DMS153 treated with DMSO at 0.1 percent for 48 hours (cell line): ENCODE data around the gene PITPNC1.
A peak's percentile ranks its signal among the peaks of the same experiment; 100 is the strongest.
"Not testable (repeated sequence)": the region's sequence is repeated elsewhere in the genome, so short reads cannot be mapped to it uniquely, and the experiment has no call there.

Experiments
- DNase-seq: peaks from one replicate; lab custom pipeline; 2025; ENCODE audit not compliant: unreplicated experiment; lab: John Stamatoyannopoulos, UW

Gene PITPNC1

DNA sequence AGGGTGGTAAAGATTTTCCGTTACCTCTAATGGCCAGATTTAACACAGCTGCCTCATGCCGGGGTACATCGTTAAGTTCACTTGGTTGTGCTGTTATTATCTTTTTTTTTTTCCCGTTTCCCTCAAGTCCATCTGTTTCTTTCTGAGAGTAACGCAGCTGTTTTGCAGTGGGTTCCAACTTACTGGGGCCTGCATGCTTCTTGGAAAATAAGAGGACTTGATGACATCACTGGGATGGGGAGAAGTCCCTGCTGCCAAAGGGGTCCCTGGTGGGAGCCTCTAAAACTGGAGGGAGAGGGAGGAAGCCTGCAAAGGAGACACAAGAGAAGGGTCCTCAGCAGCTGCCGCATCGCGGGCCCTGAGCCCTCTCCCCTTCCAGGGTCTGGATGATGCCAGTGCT, 262.9 kb downstream of the PITPNC1 start:
- no peak for DNase-seq

DNA sequence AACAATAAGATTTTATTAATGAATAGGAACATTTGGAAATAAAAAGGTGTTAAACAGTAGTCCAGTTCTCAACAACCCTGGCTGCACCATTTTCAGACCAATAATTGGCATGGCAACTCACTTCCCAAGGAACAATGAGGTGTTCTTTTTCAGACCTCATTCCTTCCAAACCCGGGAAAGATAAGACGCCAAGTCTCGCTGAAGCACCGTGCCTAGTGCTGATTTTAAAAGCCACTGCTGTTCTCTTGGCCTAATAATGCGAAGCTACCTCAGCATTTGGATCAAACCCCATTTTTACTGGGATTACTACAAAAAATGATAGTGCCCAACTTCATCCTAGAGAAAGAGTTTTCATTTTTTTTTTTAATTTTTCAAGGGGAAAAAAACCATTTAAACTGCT, 265.4 kb downstream of the PITPNC1 start:
- DNase-seq, result no peak

DNA sequence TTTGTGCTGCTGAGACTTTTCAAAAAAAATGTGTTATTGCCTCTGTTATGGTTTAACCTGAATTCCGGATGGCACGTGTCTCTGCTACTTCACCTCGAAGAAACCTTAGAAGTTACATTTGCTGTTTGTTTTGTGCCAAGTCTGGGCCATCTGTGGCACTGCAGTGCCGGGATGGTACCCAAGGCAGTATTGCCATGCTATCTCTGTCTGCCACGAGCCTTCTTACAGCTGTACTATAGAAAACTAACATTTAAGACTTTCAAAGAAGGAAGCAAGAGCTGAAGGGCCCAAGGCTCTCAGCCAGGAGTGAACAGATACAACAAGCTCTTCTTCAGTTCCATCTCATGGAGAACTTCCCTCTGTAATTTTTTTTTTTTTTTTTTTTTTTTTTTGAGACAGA, 267.0 kb downstream of the PITPNC1 start:
- no peak for DNase-seq

DNA sequence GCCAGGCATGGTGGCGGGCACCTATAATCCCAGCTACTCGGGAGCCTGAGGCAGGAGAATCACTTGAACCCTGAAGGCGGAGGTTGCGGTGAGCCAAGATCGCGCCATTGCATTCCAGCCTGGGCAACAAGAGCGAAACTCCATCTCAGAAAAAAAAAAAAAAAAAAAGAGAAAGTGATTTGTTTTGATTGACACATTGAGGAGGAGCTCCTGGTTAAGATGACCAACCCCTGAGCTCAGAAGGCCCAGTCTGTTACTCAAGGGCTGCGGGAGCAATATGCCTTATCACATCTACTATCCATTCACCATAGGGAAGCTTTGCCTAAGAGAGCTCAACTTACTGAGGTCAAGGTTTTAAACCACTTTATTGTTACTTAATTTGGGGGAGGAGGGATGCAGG, 268.1 kb downstream of the PITPNC1 start:
- not testable (repeated sequence) for DNase-seq

DNA sequence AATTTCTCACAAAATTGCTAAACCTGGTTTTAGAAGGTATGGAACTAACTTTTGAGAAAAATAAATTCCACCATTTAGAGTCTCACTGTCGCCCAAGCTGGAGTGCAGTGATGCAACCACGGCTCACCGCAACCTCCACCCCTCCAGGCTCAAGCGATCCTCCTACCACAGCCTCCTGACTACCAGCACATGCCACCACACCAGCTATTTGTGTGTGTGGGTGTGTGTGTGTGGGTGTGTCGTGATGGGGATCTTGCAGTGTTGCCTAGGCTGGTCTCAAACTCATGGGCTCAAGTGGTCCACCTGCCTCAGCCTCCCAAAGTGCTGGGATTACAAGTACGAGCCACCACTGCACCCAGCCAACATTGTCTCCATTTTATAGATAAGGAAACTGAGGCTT, 269.4 kb downstream of the PITPNC1 start:
- no peak for DNase-seq

DNA sequence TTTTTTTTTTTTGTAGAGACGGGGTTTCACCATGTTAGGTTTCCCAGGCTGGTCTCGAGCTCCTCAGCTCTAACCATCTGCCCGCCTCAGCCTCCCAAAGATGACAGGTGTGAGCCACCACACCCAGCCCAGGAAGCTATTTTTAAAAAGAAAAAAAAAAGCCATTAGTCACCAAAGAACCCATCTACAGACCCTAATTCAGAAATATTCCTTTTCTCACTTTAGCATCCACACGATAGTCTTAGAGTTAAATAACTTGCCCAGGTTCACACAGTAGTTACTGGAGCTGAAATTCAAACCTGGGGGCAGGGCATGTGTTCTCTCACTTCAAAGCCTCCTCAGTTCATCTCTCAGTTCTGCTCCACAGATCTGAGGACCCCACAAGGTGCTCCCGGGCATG, 270.4 kb downstream of the PITPNC1 start:
- DNase-seq, result no peak

DNA sequence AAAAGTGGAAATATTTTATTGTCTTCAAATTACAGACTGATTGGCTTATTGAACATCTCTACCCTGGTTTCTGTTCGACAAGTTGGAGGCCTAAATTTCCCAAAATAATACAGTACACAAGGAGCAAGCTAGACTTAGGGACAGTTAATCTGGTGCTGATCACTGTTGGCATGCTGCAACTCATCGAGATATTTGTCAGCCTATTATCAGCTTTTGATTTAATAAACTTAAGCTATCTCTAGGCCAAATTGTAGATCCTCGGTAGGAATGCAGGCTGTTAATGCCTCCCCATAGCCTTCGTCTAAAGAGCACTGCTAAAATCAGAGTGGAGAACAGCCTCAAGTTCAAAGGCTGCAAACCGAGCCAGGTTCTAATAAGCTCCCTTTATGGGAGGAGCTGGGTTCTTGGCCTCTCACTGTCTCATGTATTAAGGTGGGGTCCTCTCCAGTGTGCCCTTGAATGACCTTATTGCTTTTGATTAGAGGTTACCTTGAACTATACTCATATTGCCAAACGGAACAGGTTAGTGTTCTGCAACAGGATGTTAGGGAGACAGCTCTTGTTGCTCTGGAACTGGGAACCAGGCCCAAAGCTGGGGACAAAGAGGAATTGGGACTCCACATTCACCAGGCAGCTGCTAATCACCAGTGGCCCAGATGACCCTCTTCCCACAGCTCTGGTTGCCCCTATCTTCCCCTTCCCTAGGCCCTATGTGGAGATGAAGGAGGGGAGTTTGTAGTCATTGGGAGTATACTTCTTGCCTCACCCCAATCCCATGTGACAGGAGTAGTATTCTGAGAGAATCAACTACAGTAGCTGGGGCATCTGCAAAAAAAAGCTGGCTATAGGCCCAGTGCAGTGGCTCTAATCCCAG, 271.2 kb downstream of the PITPNC1 start:
- no peak for DNase-seq

DNA sequence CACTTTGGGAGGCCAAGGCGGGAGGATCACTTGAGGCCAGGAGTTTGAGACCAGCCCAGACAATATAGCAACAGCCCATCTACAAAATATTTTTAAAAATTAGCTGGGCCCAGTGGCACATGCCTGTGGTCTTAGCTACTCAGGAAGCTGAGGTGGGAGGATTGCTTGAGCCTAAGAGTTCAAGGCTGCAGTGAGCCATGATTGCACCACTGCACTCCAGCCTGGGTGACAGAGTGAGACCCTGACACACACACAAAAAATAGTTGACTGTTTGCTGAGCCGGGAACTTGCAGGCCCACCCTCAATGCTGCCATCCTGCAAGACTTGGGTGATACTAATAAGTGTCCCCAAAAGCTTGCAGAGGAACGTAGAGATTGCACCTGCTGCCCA, 271.8 kb downstream of the PITPNC1 start:
- not testable (repeated sequence) for DNase-seq

DNA sequence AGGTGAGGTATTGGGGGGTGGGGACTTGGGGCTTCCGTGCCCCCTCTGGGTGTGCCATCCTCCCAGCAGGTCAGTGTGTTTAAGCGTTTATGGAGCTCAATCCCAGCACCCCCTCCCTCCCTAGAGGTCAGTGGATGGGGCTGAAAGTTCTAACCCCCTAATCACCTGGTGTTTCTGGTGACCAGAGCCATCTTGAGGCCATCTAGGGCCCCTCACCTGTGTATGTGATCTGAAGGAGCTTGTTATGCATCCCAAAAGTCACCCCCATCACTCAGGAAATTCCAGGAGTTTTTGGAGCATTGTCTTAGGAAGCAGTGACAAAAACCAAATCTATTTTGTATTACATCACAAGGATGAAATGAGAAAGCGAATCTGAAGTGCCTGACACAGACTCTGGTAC, 272.8 kb downstream of the PITPNC1 start:
- no peak for DNase-seq

DNA sequence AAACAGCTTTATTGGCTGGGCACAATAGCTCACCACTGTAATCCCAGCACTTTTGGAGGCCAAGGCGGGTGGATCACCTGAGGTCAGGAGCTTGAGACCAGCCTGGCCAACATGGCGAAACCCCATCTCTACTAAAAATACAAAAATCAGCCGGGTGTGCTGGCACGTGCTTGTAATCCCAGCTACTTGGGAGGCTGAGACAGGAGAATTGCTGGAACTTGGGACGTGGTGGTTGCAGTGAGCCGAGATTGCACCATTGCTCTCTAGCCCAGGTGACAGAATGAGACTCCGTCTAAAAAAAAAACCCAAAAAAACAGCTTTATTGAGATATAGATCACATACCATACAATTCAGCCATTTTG, 274.1 kb downstream of the PITPNC1 start:
- DNase-seq, result not testable (repeated sequence)

DNA sequence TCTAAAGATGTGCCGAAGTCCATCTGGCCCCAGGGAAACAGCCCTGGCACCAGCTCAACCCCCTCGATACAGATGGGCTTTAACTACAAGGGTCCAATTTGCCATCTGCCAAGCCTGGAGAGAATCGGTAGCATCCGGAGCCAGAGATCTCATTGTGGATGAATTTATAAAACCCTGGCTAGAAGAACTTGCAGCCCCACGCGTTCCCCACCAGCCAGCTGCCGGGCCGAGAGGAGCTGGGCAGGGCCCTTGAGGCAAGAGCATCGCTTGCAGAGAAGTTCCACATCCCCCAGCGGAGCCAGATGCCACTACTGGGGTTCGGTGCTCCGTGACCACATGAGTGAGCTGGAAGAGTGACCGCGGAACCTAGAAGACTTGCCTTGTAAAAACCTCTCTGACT, 275.4 kb downstream of the PITPNC1 start:
- DNase-seq, result no peak

DNA sequence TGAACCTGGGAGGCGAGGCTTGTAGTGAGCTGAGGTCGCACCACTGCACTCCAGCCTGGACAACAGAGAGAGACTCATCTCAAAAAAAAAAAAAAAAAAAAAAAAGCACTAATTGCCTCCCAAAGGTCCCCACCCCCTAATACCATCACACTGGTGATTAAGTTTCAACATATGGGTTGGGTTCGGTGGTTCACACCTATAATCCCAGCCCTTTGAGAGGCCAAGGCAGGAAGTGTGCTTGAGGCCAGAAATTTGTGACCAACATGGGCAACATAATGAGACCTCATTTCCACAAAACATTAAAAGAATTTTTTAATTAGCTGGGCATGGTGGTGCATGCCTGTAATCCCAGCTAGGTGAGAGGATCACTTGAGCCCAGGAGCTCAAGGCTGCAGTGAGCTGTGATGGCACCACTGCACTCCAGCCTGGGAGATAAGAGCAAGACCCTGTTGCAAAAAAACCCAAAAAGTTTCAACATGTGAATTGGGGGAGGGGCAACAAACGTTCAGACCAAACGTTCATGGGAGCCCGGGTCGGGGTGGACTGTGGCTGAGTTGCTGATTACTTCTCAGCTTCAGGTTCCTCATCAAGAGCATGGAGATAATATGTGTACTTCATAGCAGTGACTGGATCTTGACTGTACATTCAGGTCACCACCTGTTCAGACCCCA, 278.5 kb downstream of the PITPNC1 start:
- no peak for DNase-seq

DNA sequence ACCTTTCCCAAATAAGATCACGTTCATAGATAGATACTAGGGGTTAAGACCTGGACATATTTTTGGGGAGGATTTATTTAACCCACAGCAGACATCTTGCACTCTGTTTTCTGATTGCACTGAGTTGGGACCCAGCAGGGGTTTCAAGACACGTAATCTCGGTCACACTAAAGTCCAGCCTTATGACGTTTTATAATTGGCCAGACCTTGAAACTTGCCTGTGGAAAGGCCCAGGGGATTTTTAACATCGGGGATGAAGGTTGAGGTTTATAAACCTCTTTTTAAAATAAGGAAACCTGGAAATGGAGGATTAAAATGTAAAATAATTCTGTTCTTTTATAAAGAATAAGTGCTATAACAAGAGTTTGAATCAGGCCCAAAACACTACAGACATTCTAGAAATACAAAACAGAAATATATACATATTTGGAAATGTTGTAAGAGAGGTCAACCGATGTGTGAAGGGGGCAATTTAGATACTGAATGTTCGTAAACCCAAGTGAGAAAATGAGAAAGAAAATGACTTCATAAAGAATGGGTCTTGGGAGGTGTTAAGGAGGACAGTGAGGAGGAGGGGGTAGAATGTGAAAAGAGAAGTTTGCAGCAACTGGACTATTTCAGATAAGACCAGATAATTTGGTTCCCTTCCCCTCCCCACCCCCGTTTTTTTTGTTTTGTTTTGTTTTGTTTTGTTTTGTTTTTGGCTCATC, 279.6 kb downstream of the PITPNC1 start:
- no peak for DNase-seq

DNA sequence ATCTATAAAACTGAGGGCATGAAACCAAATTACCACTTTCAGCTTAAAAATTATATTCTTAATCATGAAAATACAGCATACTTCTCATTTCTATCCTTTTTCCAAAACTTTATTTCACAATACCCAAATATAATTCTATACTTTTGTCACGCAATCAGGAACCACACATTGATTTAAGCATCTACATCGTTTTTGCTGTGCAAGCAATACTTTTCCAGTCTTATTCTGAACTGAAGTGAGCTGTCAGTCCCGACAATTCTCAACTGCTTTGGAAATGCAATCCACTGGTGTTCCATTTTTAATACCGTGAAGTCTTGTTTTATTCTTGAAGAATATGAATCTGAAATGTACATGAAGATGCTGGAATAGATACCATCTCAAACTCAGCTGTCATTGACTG, 280.5 kb downstream of the PITPNC1 start:
- DNase-seq, result no peak

DNA sequence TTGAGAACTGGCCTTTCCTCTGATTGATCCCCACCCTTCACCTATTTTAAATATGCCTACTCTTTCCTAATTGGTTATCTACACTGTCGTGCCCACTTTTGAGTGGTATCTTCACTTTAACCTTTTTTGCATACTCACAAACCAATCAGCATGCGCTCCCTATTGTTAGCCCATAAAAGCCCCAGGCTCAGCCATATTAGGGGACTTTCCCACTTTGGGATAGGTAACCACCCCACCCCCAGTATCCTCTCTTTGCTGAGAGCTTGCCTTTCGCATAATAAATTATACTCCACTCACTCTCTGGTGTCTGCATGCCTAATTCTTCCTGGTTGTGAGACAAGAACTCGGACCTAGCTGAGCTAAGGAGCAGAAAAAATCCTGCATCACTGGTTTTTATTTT, 281.2 kb downstream of the PITPNC1 start:
- no peak for DNase-seq

DNA sequence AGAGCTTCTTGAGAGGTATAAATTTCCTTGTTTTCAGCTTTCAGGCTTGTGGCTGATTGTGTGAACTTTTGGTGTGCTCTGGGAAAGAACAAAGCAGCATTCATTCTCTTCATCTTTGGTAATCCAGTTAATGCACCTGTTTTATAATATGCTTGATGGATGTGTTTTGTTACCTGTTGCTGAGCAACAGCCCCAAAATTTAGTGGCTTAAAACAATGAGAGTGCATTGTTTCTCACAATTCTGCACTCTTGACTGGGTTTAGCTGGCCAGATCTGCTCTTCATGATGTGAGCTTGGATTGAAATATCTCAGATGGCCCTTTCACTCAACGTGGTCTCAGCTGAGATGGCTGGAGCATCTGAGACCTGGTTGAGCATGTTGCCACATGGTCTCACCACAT, 281.9 kb downstream of the PITPNC1 start:
- DNase-seq, result no peak

DNA sequence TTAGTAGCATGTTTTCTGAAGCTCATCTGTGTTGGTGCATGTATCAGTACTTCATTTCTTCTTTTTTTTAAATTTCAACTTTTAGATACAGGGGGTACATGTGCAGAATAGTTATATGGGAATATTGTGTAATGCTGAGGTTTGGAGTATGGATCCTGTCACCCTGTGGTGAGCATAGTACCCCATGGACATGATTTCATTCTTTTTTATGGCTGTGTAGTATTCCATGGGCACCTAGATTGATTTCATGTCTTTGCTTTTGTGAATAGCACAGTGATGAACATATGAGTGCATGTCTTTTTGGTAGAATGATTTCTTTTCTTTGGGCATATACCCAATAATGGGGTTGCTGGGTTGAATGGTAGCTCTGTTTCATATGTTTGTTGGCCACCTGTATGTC, 285.6 kb downstream of the PITPNC1 start:
- no peak for DNase-seq

DNA sequence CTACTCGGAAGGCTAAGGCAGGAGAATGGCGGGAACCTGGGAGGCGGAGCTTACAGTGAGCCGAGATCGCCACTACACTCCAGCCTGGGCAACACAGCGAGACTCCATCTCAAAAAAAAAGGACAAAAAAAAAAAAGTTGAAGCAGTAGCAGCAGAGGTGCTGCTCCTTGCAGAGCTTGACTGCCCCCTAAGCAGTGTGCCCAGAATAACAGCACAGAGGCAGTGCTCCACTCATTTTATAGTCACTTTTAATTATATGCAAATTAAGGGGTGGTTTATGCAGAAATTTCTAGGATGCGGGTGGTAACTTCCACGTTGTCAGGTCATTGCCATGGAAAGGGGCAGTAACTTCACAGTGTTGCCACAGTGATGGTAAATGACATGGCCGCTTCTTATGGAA, 286.4 kb downstream of the PITPNC1 start:
- DNase-seq, result no peak

DNA sequence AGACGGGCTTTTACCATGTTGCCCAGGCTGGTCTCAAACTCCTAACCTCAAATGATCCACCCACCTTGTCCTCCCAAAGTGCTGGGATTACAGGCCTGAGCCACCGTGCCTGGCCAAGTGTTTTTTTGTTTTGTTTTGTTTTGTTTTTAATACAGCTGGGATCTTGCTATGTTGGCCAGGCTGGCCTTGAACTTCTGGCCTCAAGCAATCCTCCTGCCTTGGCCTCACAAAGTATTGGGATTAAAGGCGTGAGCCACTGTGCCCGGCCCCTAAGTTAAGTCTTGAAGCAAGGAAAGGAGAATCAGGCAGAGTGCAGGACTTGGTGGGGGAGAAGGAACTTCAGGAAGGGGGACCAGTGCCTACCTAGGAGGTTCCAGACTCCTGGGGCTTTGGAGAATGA, 288.9 kb downstream of the PITPNC1 start:
- DNase-seq, result no peak

DNA sequence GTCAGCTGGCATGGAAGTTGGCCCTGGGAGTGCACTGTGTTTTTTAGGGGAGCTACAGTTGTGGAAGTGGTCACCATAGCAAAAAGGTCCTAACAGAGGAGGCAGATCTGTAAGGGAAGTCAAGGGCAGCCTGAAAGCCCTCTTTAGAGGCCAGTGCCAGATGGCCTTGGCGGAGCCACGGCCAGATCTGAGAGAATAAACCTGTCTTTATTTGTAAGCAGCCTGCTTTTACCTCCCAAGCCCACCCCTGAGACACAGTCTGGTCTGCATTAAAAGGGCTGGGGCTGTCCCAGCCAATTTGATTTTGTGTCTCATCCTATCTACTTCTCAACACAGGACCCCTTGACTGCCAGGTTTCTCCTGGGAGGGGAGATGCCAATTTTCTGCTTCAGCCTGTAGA, 289.6 kb downstream of the PITPNC1 start:
- no peak for DNase-seq

DNA sequence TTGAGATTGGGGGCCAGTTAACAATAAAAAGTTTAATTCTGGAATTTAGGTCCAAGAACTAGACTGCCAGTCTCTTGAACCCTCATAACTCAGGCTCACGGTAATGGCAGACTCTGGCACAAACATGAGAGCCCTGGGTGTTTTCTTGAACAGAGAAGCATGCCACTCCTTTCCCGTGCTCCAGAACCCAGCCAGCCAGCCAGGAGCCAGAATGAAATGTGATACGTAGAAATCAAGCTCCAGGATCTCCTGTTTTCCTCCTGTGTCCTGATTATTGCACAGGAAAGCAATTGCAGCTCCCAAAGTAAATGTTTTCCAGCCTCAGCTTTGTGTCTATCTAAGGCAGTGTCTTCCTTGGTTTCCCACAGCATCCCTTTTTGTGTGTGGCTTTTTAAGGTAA, 294.4 kb downstream of the PITPNC1 start:
- peak; percentile 78 for DNase-seq
